NCI-H526 treated with DMSO at 0.1 percent for 48 hours (cell line): ENCODE data around the gene DAB1.

Source experiments
- DNase-seq: peaks from one replicate; lab custom pipeline; 2025; lab: John Stamatoyannopoulos, UW

The DAB1 gene

DNA sequence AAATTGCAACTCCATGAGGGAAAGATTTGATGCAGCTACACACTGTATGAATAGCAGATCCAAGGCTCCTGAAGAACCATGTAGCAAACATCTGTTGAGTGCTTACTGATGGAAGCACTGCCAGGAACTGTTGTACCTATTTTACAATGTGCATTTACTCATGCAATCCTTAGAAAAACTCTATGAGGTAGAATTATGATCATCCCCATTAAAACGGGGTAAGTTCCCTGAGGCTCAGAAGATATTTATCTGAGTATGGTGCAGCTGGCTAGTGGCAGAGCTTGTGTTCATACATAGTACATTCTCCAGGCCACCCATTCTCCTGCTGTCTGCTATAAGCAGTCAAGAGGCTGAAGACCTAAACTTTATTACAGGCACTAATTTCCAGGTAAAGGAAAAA, 403.6 kb downstream of the DAB1 start:
- no peak for DNase-seq

DNA sequence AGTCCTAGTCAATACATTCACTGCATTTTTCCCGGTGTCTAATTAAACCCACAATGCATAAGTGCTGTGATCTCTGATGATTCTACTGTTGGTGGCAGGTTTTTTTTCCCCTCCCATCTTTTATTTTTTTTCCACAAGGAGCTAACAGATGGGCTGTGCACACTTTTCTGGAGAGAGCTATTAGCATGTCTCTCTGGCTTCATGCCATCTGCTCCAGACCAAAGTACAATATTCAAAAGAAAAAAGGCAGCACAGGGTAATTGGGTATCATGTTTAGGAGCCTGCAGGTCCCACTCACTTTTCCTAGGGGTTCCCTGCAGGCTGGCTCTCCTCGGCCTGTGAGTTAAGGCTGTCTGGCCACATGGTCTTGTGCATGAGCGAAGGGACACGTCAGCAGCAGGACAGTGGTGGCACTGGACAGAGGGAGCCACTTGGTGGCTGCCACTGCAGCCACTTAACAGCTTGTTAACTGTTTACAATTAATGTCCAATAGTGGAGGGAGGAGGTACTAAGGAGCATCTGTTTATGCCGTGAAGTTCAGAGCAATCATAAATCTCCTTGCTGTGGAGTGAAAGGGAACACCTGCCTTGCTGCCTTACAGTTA, 404.5 kb downstream of the DAB1 start:
- peak; percentile 34 for DNase-seq

DNA sequence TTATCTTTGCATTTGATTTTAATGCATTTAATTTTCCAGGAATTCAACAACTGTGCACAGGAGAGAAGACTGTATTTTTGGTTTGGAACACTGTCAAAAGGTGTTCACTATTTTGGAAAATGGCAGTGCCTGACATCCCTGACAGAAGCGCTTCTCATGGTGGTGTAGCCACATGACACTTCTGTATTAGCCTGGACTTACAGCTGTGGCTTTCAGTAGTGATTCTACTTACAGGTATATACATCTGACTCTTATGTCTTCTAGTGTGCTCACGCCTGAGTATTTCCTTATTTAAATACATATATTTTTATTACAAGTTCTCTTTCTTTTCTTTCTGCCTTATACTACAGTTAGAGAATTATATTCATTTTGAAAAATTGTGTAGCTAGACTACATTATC, 405.7 kb downstream of the DAB1 start:
- no peak for DNase-seq

DNA sequence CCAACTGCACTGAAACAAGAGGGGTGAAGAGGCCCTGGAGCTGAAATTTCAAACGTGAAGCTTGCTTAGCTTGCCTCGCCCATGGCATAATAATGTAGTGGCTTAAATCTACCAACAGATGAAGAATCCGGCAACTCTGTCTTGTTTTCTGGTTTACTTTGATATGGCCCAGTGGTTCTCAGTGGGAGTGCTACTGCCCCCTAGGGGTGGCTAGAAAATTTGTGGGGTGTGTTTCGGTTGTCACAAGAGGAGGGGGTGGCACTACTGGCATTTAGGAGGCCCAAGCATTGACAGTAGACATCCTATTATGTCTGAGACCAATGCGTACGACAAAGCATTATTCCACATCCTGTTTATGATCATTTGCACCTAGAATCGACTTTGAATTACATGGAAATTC, 406.1 kb downstream of the DAB1 start:
- no peak for DNase-seq

DNA sequence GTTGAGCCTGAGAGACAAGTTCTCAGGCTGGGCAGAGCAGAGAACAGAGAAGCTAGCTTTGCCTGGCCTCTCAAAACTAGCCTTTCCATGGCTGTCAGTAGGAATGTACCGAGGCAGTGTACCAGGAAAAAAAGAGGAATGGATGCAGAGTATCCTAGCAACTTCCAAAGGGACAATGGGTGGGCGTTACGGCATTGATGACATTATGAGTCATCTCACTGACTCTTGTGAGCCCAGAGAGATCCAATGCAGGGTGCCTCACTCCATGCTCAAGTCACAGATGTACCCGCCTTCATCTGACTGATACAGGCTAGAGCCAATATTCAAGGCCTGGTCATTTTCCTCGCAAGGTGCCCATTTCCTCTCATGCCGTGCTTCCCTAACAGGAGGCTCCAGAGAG, 406.7 kb downstream of the DAB1 start:
- no peak for DNase-seq

DNA sequence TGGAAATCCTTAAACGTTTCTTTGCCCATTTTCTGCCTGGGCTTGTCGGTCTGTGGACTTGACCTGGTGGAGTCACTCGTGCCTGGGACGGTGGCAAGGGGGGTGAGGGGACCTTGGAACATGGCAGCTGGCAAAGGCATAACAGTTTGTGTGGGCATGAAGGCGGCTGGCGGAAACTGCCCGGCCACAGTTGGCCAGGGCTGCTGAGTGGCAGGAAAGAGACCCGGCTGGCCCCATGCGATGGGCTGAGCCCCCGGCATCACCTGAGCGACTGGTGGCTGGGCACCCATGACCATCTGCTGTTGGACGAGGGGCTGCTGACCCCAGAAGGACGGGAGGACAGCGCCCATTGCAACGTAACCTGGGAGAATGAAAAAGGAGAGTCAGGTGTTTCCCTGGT, 408.8 kb downstream of the DAB1 start:
- no peak for DNase-seq

DNA sequence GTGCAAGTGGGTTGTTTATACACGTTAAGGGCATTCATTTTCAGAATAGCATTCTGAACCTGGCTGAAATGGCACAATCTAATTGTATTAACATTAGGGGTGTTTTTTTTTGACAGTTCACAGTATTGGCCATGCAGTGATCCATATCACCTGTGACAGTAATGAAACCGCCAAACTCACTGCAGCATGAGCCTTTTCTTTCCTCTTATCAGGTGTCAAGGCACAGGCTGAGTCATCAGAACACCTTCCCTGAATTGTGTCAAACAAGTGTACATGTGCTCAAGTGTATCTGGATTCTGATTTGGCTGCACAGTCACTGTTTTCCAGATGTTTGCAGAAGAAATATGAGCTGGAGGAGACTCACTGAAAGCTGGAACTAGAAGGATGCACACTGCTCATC, 410.3 kb downstream of the DAB1 start:
- DNase-seq = no peak

DNA sequence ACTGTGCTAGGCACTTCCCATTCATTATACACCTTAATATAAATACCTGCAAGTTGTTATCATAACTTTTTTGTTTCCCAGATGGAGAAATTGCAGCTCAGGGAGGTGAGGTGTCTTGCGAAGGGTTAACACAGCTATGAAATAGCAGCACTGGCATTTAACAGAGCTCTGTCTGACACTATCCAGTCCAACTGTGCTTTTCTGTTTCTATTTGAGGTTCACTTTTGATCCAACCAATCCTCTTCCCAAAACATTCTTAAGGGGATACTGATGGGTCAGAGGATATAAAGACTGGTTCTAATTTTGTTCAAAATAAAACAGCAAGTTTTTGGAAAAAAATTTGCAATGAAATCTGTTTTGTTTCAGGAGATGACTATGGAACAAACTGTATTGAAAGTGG, 411.5 kb downstream of the DAB1 start:
- no peak for DNase-seq

DNA sequence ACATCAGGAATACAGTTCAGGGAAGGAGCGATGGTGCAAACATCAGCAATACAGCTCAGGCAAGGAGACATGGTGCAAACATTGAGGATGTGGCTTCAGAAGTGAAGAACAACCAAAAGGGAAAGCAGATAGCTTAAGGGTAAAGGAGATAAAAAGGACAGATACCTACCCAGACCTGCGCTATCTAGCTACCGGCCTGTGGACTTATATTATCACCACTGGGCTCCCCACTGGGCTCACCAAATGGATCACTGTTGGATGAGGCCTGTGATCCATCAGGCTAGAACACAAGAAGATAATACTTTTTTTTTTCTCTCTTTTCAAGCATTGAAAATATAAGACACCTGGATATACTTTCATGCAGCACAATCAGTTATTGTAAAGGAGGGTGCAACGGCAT, 413.3 kb downstream of the DAB1 start:
- no peak for DNase-seq

DNA sequence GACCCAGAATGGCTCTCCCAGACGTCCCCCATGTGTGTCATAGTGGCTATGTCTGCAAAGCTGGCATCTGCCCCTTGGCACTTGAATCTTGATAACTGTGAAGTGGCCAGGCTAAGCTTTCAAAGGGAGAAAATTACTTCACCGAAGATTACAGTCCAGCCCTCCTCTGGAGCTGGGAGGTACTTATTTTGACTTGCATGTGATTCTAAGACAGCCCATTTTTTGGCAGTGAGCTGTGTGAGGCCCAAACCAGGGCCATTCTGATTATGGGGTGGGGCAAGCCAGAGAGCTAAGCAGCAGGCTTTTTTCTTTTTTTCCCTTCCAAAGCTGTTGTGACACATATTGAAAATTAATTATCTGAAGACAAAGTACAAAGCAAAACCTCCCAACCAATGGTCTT, 415.9 kb downstream of the DAB1 start:
- DNase-seq = no peak

DNA sequence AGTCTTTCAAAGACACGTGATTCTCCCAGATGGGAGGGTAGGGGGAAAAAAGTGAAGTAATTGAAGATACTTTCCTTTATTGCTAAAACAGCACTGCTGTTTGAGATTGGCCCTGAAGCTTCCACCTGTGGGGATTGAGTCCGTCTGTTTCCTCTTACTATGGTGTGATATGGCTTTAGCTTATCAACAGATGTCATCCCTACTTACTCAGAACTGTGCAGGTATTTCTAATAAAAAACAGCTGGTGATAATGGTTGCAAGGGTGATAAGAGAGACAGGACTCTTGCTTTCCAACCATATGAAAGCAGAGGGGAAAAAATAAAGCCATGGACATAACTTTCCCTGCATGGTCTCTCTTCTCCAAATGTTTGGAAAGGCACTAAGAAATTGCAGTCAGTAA, 416.4 kb downstream of the DAB1 start:
- DNase-seq = no peak

DNA sequence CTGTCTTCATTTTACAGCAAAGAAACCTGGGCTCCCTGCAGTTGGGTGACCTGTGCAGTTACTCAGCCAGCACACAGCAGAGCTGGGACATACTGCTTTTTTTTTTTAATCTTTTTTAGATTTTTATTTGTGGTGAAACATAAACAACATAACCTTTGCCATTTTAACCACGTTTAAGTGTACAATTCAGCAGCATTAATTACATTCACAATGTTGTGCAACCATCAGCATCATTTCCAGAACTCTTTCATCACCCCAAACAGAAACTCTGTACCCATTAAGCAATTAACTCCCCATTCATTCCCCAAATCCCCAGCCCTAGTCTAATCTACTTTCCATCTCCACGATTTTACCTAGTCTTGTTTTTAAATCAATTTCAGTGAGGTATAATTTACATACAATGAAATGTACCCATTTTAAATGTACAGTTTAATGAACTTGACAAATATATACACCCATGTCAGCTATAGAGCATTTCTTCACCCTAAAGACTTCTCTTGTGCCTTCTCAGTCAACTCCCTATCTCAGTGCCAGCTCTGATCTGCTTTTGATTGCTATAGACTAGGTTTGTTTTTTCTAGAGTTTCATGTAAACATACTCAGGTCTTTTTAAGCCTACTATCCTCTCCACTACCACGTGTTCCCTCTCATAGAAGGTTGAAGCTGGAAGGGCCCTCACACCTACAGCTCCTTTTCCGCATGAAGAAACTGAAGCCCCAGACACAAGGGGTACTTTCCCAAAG, 420.3 kb downstream of the DAB1 start:
- DNase-seq = no peak

DNA sequence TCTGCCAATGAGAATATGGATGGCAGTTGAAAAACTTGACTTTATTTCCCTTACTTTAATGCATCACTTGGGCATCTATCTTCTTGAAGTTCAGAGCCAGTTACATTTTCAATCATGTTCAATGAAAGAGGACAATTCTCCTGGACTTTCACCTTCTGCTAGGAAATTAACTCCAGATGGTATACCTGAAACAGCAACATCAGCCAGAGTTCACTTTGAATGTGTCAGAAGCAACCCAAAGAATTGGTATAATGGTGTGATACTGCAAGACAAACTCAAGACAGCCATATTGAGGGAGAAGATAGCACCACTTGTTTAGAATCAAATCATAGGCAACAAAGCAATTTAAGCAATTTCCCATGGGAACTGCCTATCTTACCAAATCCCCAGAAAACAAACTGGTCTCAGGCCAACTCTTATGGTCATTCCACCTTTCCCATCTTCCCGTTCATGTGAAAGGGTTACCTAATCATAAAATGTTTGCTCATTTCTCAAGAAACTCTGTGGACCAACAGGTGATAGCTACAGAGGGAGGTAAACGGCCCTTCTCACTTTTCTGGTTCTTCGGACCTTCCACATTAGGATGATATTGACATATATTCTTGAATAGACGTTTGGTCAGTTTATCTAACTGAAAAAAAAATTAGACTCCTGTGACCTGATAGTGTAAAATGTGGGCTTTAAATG, 428.3 kb downstream of the DAB1 start:
- DNase-seq = no peak

DNA sequence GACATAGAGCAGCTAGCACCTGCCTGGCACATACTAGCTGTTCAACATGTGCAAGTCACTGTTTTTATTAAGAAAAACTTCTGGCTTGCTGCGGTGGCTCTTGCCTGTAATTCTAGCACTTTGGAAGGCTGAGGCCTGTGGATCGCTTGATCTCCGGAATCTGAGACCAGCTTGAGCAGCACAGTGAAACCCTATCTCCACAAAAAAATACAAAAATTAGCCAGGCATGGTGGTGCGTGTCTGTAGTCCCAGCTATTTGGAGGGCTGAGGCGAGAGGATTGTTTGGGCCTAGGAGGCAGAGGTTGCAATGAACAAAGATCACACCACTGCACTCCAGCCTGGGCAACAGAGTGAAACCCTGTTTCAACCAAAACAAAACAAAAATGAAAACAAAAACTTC, 430.4 kb downstream of the DAB1 start:
- DNase-seq = no peak

DNA sequence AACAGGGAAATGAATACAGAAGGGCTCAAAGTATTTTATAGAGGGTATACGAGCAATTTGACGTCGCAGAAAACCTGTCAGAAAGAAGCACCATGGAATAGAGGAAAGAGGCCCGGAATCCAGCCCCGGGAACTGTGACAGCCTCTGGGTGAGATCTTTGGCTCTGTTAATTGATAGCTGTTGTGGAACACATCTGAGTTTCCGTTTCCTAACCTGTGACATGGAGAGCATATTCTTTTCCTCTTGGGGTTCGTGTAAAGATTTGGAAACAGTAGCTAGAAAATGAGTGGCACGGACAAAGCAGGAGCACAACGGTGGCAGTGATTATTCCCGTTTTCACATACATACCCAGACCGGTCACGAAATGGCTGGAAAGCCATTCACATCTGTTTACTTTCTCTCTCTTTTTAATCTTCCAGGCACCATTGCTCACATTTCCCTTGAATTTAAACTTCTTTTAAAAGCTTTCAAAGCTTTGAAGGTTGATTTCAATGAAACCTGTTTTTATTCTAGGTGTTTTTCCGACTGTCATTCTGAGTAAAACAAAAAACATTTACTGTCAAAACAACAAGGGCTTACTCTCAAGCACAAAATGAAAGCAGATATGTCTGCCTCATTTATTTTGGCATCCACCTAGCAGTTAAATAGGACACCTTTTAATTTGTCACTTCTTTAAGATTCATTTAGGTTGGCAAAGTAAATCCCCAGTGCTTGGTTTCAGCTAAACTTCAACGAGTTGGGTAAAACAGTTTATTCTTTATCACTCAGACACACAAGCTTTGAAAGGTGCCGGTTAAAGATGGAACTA, 431.3 kb downstream of the DAB1 start:
- no peak for DNase-seq

DNA sequence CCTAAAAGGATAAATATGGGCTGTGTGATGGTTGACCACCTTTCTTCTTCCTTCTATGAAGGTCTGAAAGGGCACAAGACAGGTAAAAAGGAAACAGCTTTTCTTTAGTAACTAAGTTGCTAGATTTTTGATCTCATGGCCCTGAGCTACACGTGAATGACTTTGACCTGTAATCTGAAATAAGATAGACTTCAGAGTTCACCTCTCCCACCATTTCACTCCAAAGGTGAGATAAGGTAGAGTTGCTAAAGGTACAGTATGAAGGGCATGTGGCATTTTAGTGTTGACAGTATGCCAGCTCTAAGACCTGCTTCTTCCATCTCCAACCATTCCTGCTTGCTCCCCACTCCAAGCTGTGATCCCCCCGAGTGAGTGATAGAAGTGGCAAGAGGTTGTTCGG, 432.3 kb downstream of the DAB1 start:
- DNase-seq = no peak

DNA sequence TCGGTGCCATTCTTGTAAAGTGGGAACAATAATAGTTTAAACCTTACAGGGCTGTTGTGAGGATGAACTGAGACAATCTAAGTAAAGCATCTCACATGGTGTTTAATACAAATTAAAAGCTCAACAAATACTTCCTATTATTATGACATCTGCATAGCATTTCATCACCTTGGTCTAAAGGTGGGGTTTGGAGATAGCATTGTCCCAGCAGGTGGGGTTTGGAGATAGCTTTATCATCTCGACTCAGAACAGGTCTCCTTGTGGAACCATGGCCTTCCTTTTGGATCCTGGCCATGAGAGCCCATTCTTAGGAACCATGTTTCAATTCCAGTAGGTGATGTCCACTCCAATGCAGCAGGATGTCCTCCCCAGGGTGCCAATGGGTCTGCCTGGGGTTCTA, 437.5 kb downstream of the DAB1 start:
- DNase-seq = no peak

DNA sequence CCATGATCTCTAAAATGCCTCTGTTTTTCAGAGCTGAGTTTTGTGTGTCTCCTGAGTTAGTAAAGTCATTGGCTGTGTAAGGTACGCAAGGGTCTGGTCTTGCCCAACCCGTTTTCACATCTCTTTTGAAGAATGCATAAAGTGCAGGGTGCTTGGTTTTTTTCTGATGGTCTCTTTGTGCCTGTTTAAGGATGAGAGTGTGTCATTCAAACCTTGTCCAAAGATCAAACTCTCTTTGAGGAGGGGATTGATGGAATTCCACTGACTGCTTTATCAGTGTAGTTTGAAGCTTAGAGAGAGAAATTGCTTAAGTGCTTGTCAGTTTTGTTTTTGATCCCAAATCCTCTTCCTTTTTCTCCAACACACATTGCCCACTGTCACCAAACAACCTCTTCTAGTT, 438.0 kb downstream of the DAB1 start:
- DNase-seq = no peak

DNA sequence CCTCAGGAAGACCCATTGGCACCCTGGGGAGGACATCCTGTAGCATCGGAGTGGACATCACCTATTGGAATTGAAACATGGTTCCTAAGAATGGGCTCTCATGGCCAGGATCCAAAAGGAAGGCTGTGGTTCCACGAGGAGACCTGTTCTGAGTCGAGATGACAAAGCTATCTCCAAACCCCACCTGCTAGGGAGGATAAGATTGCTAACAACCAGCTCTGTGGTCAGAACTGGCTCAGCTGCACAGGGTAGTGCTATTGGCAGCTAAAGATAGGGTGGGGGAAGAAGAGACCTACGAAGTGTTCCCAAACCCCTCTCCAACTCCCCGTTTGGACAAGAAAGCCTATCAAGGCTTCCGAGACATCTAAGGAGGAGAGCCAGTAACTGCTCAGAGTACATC, 440.4 kb downstream of the DAB1 start:
- no peak for DNase-seq

DNA sequence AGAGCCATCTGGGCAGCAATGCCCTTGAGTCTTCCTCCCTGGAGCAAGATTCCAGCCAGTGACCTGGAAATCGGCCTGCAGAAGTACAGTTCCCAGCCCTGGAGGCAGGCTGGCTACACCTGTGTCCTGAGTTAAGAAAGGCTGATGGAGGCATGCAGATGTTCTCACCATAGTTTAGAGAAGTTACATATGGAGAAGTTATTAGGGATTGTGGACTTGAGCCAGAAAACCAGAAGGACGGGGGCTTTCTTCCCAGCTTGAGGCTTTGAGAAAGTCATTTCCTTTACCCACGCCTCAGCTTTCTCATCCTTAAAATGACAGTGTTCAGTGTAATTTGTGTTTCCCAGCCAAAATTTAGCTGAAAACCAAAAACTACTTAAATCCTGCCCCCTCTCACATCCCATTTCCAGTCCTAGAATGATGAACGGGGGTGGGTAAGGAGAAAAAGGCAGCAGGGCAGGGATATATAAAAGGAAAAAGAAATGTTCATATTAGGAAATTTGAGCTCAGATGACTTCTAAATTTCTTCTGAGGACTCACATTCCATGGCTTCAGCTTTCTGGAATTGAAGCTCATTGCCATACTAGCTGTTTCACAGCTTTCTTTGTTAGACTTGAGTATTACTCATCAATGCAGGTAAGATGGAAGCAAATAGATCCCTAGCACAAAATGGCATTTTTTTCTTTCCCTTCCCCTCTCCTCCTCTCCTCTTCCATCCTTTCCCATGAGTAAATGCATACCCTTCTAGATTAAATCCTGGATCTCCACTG, 443.7 kb downstream of the DAB1 start:
- DNase-seq = no peak

DNA sequence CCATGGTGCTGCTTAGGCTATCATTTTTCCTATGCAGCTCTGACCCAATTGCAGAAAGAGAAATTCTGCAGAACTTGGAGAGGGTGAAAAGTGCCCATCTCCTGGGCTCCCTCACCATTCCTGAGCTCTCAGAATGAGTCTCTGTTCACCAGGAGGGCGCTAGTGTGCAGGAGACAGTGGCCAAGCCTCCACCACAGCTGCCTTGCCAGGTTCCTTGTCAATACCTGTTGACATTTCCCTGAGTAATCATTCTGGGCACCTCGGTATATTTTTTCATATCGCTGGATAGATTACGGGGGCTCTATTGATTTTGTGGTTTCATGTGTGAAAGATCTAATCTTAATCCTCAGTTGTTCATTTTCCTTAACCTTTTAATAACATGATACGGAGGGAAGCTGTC, 445.0 kb downstream of the DAB1 start:
- DNase-seq = no peak

DNA sequence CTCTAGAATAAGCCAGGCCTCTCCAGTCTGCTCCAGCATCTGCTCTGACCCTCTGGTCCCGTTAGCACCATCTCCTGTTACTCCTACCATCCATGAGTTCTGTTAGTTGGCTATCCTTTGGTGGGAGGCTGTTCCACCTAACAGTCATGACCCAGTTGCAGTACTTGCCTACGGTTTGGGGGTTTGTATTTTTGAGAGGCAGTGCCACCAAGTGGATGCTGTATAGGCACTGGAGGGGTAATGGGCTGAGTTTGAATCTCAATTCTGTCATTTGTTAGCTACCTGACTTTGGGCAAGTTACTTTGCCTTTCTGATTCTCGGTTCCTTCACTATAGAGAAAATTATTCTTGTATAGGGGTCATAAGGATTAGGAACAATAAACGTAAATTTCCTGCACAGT, 445.9 kb downstream of the DAB1 start:
- no peak for DNase-seq
